Measurements from ENCODE around the gene CASP9. TPM values are rescaled to one million over a fixed set of nuclear protein-coding genes. Genes with fewer than 3 reads are reported as not detected.
"Not testable (repeated sequence)": the region's sequence is repeated elsewhere in the genome, so short reads cannot be mapped to it uniquely, and the experiment has no call there.

The CASP9 gene
- total RNA-seq, 1 experiment from 2014 or later: 11.3 TPM

DNA sequence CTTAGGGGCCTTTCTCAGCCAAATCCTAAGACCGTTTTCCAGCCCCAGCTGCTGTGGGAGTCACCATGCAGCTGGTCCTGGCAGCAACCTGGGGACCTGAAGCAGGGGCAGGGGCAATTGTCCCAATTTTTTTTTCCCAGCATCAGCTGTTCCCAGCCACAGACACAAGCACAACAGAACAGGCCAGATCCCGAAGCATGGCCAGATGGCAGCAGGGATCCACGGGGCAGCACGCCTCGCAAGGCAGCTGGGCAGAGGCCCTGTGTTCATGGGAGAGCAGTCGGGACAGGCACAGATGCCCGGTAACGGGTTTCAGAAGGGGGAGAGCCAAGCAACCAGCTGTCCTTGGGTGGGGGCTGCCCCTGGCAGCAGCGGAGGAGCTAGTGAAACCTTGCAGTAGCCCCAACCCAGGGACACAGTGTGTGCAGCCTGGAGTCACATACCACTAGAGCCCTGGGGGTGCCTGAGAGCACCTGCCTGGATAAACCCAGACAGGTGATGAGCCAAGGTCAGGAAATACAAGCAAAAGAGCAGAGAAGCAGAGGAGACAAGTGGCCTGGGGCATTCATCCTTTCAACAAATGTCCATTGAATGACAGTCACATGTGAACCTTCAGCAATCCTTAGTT is 54.1 kb downstream of the CASP9 start:
- peak; percentile 38 for DNase-seq (ENCODE audit: low read depth)

DNA sequence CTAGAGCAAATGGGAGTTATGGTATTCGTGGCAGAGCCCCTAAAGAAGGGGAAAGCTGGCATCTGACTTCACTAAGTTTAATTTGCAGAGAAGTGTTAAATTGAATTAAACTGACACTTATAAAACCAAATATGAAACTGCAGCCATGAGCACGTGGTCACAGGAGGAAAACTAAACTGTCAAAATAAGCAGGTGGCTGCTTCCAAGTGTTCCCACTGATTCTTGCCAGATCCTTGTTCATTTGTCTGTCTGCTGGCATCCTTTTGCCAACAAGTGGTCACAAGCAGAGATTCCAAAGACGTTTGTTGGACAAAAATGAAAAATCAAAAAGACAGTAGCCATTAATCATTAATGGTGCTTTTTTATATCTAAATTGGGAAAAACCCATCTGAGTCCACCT is 54.7 kb downstream of the CASP9 start:
- no peak for DNase-seq (ENCODE audit: low read depth)

DNA sequence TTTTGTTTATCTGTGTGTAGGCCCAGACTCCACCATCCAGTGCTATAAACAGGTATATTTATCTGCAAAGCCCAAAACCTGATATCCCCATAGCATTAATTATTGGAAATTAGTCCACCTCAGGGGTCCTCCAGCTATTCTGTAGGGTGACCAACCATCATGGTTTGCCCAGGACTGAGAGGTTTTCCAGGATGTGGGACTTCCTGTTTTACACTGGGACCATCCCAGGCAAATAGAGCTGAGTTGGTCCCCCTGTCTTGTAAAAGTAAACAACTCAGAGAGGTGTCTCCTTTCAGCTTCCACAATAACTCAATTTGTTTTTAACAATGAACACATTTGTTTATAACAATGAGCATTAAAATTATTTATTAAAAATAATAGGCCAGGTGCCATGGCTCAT is 55.9 kb downstream of the CASP9 start:
- DNase-seq (ENCODE audit: low read depth): no peak

DNA sequence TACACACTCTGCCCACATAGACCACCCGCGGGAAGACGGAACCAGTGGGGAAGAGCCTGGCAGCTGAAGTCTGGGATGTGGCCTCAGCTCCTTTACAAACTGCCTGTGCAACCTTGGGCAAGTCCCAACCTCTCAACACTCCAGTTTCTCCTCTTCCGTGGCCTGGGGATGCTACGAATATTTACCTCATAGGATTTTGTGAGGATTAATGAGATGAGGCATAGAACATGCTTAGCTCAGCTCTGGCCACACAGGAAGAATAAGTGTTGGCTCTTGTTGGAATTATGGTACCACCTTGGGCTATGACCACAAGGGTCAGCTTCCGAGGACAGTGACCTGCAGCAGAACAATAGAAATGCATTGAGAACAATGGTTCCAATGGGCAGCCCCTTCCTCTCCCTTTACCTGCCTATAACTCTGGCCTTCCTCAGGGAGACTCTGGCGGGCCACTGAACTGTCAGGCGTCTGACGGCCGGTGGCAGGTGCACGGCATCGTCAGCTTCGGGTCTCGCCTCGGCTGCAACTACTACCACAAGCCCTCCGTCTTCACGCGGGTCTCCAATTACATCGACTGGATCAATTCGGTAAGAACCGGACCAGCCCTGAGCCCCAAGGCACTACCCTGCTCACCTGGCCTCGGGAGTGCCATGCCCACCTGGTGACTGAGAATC is 56.9 kb downstream of the CASP9 start:
- DNase-seq (ENCODE audit: low read depth): not testable (repeated sequence)

DNA sequence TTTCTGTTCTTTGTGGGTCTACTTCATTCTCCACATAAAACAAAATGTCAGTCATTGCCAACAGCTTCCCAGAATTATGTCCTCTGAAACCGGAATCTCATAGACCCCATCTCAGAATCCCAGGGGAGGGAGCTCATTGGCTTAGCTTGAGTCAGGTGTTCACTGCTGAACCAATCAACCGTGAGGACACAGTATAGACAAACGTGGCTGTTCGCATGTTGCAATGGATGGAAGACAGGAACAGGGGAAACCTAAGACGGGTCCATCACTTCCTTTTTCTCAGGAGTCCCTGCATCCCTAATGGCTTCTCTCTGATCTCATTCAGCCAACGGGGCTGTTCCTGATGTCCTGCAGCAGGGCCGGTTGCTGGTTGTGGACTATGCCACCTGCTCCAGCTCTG is 58.3 kb downstream of the CASP9 start:
- no peak for DNase-seq (ENCODE audit: low read depth)

DNA sequence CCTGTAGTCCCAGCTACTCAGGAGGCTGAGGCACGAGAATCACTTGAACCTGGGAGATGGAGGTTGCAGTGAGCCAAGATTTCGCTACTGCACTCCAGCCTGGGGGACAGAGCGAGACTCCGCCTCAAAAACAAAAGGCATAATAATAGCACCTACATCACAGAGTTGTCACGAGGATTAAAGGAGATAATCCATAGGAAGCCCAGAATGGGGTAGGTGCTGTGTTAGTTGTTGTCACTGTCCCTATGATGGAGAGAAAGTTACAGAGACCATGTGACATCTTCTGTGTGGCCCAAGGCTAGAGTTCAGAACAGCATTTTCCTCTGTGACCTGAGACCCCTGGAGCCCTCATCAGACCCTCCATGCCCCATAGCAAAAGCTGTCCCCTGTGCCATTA is 60.1 kb downstream of the CASP9 start:
- not testable (repeated sequence) for DNase-seq (ENCODE audit: low read depth)

DNA sequence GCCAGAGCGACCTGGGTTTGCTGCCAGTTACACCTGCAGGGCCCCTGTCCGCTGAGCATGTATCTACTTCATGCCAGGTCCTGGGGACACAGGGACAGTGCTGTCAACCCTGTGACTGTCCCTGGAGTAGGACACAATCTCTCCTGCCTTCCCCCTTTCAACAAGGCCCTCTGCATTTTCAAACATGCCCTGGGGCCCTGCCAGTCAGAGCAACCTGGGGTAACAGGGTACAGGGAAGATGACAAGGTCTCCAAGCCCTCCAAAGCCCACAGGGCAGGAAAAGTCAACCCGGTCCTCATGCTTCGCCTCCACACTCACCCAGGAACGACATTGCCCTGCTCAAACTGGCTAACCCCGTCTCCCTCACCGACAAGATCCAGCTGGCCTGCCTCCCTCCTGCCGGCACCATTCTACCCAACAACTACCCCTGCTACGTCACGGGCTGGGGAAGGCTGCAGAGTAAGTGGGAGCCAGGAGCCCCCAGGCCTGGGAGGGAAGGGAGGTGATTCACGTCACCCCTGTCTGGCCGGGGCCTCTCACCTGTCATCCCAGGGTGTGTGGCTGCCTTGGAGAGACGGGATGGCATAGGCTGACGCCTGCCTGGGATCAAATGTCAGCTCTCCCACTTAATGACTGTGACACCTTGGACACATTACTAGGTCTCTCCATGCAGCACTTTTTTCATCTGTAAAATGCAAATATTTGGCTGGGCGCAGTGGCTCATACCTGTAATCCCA is 60.8 kb downstream of the CASP9 start:
- DNase-seq (ENCODE audit: low read depth): not testable (repeated sequence)

DNA sequence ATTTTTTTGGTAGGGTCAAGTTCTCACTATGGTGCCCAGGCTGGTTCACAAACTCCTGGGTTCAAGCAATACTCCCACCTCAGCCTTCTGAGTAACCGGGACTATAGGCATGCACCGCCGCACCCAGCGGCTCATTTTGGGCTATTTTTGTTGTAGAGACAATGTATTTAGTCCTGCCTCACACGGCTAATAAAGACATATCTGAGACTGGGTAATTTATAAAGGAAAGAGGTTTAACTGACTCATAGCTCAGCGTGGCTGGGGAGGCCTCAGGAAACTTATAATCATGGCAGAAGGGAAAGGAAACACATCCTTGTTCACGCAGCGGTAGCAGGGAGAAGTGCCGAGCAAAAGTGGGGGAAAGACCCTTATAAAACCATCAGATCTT is 63.3 kb downstream of the CASP9 start:
- no peak for DNase-seq (ENCODE audit: low read depth)

DNA sequence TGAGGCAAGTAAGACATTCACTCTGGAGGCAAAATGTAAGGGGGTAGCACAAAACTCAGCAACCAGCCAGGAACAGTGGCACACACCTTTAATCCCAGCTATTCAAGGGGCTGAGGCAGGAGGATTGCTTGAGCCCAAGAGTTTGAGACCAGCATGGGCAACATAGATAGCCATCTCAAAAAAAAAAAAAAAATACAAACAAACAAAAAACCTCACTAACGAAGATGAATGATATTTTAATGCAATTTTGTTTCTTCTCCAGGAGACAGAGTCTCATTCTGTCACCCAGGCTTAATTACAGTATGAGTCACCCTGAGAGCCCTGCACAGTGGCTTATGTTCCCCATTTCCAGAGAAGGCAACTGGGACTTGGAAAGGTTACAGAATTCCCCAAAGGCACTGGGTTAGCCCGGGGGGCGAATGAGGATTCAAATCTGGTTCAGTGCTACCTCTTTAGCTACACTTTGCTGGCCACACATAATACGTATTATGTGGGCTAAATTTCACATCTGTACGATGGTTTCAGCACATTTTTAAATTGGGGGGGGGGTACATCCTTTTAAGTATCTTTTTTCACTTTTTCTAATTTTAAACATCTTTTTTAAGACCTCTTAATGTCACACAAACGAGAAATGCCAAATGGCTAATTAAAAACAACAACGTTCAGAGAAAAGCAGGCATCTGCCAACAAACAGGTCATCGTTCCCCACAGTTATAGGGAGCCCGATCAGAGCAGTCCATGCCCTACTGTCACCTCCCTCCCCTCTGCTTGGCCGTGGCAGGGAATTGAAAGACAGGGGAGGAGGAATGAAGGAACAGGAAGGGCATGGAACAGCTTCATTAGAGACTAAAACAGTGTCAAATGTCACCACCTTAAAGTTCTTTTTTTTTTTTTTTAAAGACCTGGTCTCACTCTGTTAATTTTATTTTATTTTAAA is 64.0 kb downstream of the CASP9 start:
- DNase-seq (ENCODE audit: low read depth): peak; percentile 23

DNA sequence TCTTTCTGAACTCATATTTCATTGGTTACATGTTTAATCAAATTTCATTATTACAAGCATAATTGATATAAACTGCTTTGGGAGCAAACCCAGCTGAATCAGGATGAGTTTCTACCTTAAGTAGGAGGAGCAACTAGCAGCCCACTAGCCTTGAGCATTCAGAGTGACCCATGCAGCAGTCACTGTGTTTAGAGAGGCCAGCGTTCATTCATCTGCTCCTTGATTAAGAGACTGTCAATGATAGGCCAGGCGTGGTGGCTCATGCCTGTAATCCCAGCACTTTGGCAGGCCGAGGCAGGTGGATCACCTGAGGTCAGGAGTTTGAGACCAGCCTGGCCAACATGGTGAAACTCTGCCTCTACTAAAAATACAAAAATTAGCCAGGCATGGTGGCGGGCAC is 65.6 kb downstream of the CASP9 start:
- not testable (repeated sequence) for DNase-seq (ENCODE audit: low read depth)

DNA sequence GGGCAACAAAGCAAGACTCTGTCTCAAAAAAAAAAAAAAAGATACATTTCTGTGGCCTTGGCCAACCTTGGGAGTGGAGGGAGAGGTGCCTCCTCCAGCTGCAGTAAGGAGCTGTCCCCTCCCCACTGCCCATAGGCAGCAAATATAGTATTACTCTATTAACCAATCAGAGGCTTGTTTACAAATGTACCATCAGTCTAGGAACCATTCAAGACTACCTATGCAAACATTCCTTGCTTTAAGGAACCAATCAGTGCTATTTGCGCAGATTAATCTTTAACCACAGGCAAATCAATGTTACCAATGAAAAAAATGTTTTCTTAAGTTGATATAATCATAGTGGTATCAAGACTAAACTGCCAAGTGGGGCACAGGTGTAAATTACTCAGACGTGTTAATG is 66.4 kb downstream of the CASP9 start:
- DNase-seq (ENCODE audit: low read depth): no peak

DNA sequence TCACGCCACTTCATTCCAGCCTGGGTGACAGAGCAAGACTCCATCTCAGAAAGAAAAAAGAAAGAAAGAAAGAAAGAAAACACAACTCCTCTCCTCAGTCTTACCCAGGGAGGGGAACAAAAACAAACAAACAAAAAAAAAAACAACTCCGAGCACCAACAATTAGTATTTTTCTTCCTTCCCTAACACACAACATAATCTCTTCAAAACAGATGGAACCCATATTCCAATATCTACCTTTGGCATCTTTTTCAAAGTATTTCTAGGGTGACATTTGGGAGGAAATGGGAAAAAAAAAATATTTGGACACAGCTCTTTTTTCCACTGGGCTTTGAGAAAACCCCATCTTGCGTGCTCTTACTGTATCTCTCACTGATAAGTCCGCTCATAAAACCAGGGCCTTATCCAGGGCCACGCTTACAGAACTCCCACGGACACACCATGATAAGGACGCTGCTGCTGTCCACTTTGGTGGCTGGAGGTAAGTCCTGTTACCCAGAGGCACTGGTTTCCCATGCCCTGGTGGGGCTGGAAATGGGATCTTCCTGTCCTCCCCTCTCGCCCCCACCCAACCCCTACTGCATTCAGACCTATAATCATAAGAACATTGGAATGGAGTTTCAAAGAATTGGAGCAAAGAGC is 67.6 kb downstream of the CASP9 start, which contains the start of gene CELA2A:
CELA2A (plus strand) TSS at position 420 of the 642 bp plus-strand sequence; CDS start at position 442, 22 bp downstream.
- no peak for DNase-seq (ENCODE audit: low read depth)

DNA sequence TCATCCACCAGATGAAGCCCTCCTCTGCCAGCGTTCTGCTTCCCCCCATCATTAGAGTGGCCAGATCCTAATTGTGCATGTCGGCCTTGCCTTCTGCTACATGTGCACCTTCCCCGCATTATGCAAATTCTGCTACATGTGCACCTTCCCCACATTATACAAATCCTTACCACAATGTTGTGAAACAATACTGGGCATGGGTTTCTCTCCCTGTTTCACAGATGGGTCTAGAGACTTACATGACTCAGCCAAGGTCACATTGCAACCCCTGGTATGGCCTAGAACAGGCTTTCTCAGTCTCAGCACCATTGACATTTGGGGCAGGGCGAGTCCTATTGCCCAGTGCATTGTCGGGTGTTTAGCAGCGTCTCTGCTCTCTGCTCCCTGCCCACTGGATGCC is 68.5 kb downstream of the CASP9 start:
- DNase-seq (ENCODE audit: low read depth): peak; percentile 49

DNA sequence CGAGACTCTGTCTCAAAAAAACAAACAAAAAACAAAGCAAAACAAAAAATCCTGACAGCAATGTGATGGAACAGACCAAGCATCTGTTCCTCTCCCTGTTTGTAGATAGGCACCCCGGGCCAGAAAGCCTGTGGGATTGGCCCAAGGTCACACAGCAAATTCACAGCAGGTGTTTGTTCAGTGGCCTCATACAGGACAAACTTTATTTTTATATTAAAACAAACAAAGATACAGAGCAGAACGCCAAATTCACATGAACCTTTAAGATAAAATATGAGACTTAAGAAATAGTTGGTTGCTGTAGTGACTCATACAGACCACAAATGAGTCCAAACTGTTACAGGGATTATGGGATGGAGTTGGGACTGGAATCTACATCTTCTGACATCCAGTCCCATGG is 69.8 kb downstream of the CASP9 start:
- DNase-seq (ENCODE audit: low read depth): peak; percentile 76

DNA sequence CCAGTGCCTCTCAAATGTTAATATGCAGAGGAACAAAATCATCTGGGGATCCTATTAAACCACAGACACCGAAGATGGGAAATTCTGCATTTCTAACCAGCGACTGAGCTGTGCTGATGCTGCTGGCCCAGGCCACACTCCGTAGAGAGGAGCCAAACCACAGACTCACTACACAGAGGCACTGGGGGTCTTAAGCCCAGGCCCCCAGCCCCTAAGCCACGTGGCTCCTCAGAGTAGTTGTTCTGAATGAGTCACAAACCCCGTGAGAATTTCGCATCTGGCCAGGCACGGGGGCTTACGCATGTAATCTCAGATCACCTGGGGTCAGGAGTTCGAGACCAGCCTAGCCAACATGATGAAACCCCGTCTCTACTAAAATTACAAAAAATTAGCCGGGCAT is 70.3 kb downstream of the CASP9 start:
- DNase-seq (ENCODE audit: low read depth): no peak

DNA sequence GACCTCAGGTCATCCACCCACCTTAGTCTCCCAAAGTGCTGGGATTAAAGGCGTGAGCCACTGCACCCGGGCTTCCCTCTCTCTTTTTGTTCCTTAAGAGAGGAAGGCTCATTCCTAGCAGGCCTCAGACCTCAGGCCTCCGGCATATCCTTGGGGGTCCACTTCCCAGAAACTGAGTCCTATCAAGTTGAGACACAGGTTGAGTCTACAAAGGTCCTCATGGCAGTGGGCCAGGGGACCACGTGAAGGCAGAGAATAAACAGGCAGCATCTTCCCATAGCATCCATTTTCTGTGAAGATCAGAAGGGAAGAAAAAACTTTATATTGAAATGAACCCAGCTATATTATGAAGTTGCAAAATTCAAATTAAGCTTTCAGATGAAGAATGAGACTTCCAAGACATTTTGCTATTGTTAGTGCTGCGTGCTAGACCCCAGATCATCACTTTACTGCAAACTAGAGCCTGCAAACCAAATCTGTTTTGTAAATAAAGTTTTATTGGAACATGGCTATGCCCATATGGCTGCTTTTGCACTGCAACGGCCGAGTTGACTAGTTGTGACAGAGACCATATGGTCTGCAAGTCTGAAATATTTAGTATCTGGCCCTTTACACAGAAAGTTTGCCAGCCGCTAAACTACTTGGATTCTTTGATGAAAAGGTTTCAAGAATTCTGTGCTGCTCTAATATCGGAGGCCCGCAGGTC is 71.0 kb downstream of the CASP9 start:
- DNase-seq (ENCODE audit: low read depth): no peak

DNA sequence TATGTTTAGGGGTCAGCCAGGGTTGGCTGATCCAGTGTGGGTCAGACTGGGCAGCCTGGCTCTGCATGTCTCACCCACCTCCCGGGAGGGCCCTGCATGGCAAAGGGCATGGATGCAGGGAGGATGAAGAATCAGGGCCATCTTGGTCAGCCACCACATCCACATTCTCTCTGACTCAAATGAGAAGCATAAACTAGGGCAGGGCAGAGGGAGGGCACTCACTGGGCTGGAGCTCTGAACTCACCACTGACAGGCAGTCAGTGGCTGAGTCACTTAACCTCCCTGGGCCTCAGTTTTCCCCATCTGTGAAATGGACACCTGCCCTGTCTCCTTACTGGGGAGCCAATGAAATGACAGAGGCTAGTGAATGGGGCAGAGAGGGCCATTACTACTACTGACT is 71.8 kb downstream of the CASP9 start:
- peak; percentile 51 for DNase-seq (ENCODE audit: low read depth)

DNA sequence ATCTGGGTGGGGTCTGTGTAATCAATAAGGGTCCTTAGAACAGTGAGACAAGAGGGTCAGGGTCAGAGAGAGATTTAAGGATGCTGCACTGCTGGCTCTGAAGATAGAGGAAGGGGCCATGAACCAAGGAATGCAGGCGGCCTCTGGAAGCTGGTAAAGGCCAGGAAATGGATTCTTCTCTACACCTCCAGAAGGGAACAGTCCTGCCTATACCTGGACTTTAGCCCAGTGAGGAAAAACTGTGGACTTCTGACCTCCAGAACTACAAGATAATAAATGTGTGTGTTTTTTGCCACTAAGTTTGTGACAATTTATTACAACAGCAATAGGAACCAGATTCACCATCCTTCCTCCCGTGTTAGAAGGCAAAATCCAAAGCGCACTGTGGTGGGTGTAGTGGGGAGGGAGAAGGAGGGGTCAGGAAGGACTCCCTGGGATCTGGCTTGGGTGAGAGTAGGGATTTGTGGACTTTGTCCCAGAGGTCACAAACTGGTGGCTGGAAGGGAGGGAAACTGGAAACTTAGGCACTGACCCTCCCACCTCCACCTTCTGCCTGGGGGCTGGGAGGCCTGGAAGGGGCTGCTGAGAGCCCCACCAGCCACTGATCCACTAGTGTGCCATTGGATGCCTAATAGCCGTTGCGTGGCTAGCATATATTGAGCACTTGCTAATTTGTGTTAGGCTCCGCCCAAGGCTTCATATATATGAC is 72.8 kb downstream of the CASP9 start:
- DNase-seq (ENCODE audit: low read depth): no peak

DNA sequence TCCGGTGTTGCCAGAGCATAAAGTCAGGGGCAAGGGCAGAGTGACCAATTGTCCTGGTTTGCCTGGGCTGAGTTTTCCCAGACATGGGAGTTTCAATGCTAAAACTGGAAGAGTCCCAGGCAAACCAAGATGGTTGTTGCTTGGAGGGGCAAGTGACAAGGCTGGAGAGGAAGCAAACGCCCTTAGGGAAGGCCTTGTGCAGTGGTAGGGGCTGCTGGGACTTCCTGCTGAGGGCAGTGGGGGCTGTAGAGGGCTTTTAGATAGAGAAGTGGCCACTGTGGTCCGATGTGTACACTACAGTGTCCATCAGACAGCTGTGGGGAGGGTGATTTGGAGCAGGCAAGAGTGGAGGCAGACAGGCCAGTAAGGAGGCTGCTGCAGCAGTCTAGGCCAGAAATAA is 74.4 kb downstream of the CASP9 start:
- no peak for DNase-seq (ENCODE audit: low read depth)
